GM23338 (cell line): Measurements from ENCODE around the gene CABCOCO1.

Experiments
- CREB1 ChIP-seq: fragments of 250-450 bp; sonication (Bioruptor Pico); IDR thresholded peaks from 2 replicates; pipeline ENCODE4 v1.5.0; 2020; ENCODE audit warnings: low read depth, mild to moderate bottlenecking, moderate library complexity
- CTCF ChIP-seq, 2 experiments: fragments of 200-600 bp in 1 of 2; sonication (generic) in 1 of 2; conservative IDR thresholded peaks; 2 replicates each; pipeline versions ENCODE4 v1.5.1 to v1.6.1; 2016 to 2017; ENCODE audit warnings: antibody characterized with exemption in 2 of 2, low read depth in 2 of 2, mild to moderate bottlenecking in 2 of 2, moderate library complexity in 1 of 2
- ETS1 ChIP-seq: IDR thresholded peaks from 2 replicates; pipeline ENCODE4 v1.6.1; 2016; ENCODE audit warnings: antibody characterized with exemption
- EZH2 ChIP-seq: fragments of 200-600 bp; sonication (generic); IDR thresholded peaks from one replicate; pipeline ENCODE4 v1.8.0; 2017; ENCODE audit warnings: antibody characterized with exemption, mild to moderate bottlenecking, low read depth; ENCODE audit not compliant: unreplicated experiment
- EZH2phosphoT487 ChIP-seq: fragments of 200-600 bp; sonication (generic); IDR thresholded peaks from one replicate; pipeline ENCODE4 v1.8.1; 2018; ENCODE audit warnings: antibody characterized with exemption; ENCODE audit not compliant: unreplicated experiment
- POLR2AphosphoS5 ChIP-seq: IDR thresholded peaks from 2 replicates; pipeline ENCODE4 v1.6.1; 2016; ENCODE audit warnings: antibody characterized with exemption, low read depth
- REST ChIP-seq: IDR thresholded peaks from one replicate; pipeline ENCODE4 v1.6.1; 2018; ENCODE audit warnings: antibody characterized with exemption; ENCODE audit not compliant: unreplicated experiment

GRCh38 chr10:61785473-61786105 lies 122.9 kb downstream of the CABCOCO1 start:
- TF ChIP-seq CTCF (conservative IDR thresholded peaks at IDR 0.05; ENCODE audit: low read depth in 2 of 2) (no peak), EZH2 (no peak), POLR2AphosphoS5 (no peak), CREB1 (CRISPR knock-in tag) (no peak), EZH2phosphoT487 (no peak), REST (no peak), ETS1 (no peak)
